T-helper 2 cell (primary cell): Measurements from ENCODE around the gene NAA35.
"Not testable (repeated sequence)": the region's sequence is repeated elsewhere in the genome, so short reads cannot be mapped to it uniquely, and the experiment has no call there.

Experiments
- DNase-seq, 5 experiments: peaks; one replicate each; pipeline versions ENCODE4 v3.0.0 to v3.0.0-alpha.2; 2012 to 2022

Gene NAA35

GRCh38 chr9:85944672-85945071 lies 3.7 kb downstream of the NAA35 start:
- no peak for DNase-seq

DNA sequence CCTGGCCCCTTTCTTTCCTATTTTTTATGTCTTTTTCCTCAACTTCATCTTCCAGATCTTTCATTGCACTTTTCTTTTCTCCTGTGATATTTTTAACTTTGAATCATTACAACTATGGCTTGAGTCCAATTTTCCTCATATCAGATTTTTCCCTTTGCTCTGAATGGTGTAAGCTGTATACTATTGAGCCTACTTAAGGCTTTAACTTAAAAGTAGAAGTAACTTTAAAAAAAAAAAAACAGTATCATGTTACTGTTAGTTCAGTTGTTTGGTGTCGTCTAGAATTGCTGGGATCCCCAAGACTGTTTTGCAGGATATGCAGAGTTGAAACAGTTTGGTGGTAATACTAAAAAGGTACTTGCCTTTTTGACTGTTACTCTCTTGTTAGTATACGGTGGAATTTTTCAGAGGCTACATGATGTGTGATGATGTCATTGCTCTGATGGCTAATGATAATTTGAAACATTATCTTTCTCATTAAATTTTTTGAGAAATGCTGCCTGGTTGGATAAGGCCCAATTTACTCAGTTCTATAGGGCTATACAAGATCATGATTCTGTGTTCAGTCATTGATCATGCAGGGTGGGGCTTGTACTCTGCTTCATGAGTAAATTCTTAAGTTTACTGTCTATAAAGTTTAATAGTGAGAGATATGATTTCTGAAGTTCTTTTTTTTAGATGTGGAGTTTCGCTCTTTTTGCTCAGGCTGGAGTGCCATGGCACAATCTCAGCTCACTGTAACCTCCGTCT lies 8.8 kb downstream of the NAA35 start:
- DNase-seq: peak in 1 of 5 experiments; percentile 7

DNA sequence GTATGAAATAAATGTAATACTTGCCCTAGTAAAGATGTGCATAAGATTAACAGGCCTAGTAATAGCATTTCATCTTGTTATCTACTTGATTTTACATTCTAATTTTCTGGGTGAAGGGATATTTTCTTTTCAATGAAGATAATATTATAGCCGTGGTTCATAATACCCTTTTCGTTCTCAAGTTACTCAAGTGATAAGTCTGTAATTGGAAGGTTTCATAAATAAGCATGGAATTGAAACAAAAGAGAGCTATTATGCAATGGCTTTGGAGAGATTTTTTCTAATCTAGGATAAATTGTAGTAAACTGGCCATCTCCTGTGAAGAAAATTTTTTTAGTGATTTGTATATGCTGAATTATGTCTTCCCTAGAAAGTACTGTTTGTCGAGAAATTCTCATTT lies 19.0 kb downstream of the NAA35 start:
- DNase-seq: no peak

DNA sequence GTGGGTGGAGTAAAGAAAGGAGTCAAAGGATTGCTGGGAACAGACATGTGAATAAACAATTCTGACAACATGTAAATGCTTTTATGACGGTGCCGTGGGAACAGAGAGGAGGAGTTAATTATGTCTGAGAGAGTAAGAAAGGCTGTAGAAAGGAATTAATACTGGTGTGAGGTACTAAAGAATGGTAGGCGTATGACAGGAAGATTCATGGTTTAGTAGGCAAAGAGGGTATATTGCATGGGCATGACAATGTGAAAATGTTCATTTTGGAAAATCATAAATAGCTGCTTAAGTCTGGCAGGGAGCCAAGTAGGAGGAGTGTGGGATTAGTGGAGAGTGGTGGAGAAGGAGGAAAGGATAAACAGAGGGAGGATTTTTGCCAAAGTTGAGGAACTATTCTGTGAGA lies 19.7 kb downstream of the NAA35 start:
- no peak for DNase-seq

DNA sequence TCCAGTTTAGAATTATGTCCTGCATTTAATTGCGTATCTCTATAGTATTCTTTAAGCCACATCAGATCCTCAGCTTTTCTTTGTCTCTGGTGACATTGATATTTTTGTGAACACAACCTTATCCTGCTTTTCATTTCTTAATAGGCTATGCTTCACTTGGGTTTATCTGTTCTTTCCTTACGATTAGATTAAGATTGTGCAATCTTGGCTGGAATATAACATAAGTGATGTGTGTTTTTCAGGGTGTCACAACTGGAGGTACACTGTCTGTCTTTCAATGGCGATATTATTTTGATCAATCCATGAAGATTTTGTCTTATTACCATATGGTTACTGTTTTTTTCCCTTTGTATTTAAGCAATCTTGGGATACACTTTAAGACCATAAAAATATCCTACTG lies 23.6 kb downstream of the NAA35 start:
- DNase-seq: no peak

GRCh38 chr9:85964949-85965348 lies 24.0 kb downstream of the NAA35 start:
- DNase-seq: peak in 1 of 5 experiments; percentile 87

- DNase-seq: peak in 1 of 5 experiments; percentile 27
Measured at GRCh38 chr9:85969727-85970126, 28.8 kb downstream of the NAA35 start.

DNA sequence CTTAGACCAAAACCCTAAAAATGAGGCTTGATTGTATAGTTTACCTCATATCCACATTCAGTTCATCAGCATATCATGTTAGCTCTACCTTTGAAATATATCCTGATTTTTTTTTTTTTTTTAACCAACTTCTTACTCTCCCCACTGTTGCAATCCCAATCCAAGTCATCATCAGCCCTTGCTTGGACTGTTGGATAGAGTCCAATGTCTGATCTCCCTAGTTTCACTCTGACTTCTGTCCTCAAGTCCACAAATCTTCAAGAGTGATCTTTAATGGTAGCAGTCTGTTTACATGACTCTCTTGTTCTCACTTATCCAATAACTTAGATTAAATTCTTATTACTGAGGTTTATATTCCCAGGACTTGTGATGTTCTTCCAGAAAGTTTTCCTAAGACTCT lies 30.8 kb downstream of the NAA35 start:
- no peak for DNase-seq

DNA sequence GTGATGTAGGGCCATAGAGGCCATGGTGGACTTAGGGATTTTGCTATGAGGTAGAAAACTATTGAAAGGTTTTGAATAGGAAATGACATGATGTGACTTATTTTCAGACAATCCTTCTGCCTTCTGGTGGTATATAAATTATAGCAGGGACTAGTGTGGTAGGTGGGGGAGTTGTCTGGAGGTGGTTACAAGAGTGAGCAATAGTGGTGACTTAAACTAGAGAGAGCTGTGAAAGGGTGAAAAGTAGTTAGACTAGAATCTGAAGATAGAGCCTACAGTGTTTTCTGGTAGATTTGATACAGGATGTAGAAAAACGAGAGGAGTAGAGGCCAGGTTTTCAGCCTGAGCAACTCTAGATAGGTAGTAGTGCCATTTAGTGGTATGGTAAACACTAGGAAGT lies 32.3 kb downstream of the NAA35 start:
- peak in 1 of 5 experiments; percentile 8 for DNase-seq

- not testable (repeated sequence) for DNase-seq
Measured at GRCh38 chr9:85974055-85974547, 33.2 kb downstream of the NAA35 start.

DNA sequence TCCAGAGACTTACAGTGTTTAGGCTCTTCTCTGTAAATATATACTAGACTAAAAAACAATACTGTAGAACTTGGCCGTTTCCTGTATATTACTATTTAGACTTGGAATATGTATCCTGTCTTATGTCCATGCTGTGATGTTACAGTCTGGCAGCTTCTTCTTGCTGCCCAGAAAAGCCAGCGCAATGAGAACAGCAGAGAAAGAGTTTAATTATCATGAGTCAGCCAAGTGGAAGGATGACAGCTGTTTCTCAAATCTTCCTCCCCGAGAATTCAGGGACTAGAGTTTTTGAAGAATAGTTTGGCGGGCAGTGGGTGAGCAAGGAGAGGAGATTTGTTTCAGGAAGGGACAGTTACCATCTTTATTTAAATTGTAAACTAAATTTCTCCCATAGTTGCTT lies 37.5 kb downstream of the NAA35 start:
- no peak for DNase-seq

- no peak for DNase-seq
Measured at GRCh38 chr9:85981369-85981768, 40.4 kb downstream of the NAA35 start.

DNA sequence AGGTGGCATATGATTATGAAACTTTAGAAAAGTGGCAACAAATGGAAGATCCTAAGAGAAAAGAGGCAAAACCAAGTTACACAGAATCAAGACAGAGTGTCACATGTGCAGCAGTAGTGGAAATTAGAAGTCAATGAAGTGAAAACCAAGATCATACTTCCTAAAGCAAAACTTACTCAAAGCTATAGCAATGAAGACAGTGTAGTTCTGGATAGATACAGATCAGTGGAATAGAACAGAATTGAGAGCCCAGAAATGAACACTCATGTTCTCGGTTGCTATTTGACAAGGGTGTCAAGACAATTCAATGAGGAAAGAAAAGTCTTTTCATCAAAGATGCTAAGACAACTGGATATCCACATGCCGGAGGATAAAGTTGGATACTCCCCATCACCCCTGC lies 43.5 kb downstream of the NAA35 start:
- DNase-seq: no peak

DNA sequence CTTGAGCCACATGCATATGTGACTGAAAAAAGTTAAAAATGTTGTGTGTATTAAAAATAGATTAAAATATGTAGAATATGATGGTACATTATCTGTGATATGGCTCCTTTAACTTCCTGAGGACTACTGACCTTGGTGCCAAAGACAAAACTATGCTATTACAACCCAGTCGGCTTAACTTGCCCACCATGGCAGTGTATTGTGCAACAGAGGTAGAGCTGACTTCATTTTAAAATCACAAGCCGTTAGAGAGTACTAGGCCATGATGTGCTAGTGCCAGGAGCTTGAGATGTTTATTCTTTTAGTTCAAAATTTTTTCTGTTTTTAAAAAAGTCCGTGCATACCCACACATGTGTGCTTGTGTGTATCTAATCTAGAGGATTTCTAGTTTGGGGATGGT lies 46.3 kb downstream of the NAA35 start:
- DNase-seq: no peak

DNA sequence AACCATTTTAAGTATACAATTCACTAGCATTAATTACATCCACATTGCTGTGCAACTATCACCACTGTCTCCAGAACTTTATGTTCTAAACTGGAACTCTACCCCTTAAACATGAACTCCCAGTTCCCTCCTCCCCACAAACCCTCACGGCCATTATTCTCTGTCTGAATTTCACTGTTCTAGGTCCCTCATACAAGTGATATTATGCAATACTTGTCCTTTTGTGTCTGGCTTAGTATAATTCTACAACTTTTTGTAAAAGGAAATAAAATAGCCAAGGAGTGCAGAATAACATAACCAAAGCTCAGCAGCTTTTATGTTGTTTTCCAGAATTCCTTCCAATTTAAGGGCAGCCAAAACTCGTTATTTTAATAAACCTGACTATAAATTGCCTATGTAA lies 53.2 kb downstream of the NAA35 start:
- no peak for DNase-seq

GRCh38 chr9:85995097-85995496 lies 54.2 kb downstream of the NAA35 start:
- DNase-seq: no peak

DNA sequence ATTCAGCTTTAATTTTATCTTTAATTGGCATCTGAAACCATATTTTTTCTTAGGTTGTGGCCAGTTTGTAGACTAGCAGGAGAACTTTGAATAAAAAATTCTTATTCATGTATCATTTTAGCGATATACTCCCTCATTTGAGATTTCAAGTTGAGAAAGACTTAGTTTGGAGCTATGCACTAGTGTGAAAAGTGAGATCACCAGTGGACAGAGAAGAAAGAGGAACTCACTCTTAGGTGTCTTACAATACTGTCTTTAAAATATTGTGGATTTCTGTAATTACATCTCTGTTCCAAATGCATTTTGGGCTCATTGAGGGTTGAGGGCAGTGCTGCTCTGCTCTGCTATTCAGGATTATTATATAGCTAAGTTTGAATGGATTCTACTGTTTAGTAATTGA lies 54.7 kb downstream of the NAA35 start:
- no peak for DNase-seq

DNA sequence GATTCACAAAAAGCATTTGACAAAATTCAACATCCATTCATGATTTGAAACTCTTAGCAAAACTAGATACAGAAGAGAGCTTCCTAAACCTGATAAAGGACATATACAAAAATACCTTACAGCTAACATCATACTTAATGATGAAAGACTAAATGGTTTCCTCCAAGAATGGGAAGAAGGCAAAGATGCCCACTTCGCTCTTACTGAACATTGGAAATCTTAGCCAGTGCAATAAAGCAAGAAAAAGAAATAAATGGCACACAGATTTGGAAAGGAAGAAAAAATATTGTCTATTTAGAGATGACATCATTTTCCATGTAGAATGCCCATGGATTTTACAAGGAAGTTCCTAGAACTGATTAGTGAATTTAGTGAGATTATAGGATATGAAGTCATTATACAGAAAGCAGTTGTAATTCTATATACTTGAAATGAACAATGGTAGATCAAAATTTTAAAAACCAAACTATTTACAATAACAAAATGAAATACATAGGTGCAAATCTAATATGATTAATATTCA lies 64.4 kb downstream of the NAA35 start:
- DNase-seq: no peak

GRCh38 chr9:86009133-86009532 lies 68.2 kb downstream of the NAA35 start:
- DNase-seq: no peak

GRCh38 chr9:86020731-86021130 lies 79.8 kb downstream of the NAA35 start:
- no peak for DNase-seq

GRCh38 chr9:86021166-86021565 lies 80.2 kb downstream of the NAA35 start:
- no peak for DNase-seq

DNA sequence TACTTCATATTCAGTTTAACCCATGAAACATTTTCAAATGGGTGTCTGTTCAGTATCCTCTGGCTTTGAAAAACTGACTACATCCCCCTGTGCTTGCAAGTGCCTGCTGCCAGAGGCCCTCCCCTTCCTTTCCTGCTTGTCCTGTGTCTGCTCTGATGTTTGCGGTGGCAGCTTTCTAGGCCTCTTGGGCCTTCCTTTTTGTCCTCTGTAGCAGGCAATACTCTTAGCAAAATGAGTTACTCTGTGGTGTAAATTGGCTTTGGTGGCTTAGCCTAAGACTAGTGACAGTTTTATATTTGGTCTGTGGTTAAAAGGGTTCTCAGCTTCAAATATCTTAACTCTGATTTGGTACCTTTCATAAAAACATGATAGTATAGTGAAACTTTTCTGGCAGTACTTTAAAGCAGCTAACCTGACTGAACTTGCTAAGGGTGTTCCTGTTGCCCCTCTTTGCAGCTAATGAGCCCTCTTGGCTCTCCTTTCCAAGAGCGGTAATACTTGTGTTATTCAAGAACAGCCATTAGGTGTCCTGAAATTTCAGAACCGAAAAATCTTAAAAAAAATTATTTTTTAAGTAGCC lies 81.8 kb downstream of the NAA35 start:
- peak in 1 of 5 experiments; percentile 91 for DNase-seq

GRCh38 chr9:86027767-86028166 lies 86.8 kb downstream of the NAA35 start:
- no peak for DNase-seq
